GM12865 (cell line): ENCODE results near the gene ZBTB7C.

Experiments
- DNase-seq: peaks from one replicate; pipeline ENCODE4 v3.0.0; 2010; ENCODE audit warnings: low read depth
- H3K4me3 ChIP-seq: 2 replicates; pipeline ENCODE4 v1.5.1; 2011; ENCODE audit warnings: mild to moderate bottlenecking, low read depth, low read length, control low read depth
- TF ChIP-seq, protein P1 (sequence below): IDR thresholded peaks from 2 replicates; pipeline ENCODE4 v1.5.1; 2011; ENCODE audit warnings: low read length, control low read depth, low read depth, inconsistent platforms; ENCODE audit not compliant: insufficient read depth; ENCODE audit errors: missing control alignments

ZBTB7C gene

DNA sequence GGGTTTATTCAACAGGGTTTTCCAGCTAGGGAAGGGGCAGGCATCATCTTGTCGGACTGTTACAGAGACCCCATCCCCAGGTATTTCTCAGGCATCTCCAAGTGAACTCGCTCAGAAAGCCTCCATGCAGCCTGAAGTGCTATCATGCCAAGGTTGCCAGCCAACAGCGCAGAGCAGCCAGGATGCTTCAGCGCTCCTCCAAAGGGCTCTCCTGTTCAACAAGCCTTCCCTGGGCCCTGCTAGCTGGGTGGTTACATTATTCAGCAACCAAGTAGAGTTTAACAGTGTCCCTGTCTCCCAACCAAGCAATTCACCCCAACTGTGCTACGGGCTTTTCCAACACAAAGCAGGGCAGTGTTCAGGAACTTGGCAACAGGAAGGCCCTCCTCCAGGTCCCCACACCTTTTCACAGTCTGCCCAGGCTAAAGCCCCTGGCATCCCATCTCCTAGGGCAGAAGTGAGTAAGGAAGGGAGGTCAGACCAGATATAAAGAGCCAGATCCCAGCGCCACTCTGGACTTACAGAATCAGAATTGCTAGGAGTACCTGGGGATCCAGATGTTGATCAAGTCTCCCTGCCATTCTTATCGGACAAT lies 52.9 kb downstream of the ZBTB7C start:
- DNase-seq, result no peak
- no peak overlapping the region for H3K4me3 ChIP-seq
- TF ChIP-seq, protein P1, sequence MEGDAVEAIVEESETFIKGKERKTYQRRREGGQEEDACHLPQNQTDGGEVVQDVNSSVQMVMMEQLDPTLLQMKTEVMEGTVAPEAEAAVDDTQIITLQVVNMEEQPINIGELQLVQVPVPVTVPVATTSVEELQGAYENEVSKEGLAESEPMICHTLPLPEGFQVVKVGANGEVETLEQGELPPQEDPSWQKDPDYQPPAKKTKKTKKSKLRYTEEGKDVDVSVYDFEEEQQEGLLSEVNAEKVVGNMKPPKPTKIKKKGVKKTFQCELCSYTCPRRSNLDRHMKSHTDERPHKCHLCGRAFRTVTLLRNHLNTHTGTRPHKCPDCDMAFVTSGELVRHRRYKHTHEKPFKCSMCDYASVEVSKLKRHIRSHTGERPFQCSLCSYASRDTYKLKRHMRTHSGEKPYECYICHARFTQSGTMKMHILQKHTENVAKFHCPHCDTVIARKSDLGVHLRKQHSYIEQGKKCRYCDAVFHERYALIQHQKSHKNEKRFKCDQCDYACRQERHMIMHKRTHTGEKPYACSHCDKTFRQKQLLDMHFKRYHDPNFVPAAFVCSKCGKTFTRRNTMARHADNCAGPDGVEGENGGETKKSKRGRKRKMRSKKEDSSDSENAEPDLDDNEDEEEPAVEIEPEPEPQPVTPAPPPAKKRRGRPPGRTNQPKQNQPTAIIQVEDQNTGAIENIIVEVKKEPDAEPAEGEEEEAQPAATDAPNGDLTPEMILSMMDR, result no peak

DNA sequence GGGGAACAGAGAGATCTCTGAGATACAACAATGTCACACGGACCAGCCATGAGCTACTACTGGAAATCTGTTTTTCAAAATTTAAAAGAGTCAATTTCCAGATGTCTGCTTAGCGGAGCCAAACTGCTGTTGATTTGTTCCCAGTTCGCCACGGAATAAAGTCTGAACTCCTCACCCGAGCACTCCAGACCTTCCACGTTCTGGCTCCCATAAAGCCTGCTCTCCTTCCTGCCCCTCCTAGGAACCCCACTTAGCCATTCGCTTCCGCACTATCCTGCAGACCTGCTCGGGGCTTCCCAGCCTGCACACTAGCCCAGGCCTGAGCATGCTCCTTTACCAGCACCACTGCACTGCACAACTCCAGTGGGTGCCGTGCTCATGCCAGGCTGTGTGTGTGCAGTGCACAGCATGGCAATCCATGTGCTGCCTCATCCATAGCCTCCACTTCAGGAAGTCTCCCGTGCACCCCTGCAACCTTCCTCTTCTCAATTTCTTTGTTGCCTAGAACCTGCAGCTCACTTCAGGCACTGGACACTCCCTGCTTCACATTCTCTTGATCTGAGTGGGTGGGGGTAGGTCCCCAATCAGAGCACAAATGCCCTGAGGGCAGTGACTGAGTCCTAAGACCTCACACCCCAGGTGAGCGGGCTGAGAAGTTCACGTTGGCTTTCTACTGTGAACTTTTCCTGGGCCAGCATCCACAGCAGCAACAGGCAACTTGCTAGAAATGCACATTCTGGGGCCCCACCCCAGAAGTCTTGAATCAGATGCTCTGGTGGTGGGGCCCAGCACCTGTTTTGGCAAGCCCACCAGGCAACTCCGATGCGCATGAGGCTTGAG lies 53.7 kb downstream of the ZBTB7C start:
- TF ChIP-seq, protein P1, result no peak
- H3K4me3 ChIP-seq, result no peak overlapping the region
- no peak for DNase-seq

DNA sequence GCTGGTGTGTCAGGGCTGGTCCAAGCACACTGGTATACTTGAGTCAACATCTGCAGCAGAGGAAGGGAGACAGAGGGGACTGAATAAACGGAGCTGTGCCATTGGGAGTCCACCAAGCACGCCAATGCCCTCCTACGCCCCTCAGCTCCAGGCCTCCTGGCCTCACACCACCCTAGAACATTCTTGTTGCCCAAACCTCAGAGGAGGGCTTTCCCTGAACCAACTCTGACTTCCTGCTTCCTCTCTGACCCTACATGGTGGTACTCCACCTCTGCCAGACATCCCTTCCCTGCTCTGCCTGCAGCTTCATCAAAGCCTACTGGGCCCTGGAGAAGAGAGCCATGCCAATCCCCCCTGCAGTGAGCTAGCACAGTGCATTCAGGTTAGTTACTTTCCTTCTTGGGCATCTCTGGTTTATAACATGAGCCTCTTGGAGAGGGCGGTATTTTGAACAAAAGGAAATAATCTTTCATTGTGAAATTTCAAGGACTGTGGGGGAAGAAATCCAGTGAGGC lies 54.4 kb downstream of the ZBTB7C start:
- TF ChIP-seq, protein P1, result no peak
- no peak overlapping the region for H3K4me3 ChIP-seq
- no peak for DNase-seq

DNA sequence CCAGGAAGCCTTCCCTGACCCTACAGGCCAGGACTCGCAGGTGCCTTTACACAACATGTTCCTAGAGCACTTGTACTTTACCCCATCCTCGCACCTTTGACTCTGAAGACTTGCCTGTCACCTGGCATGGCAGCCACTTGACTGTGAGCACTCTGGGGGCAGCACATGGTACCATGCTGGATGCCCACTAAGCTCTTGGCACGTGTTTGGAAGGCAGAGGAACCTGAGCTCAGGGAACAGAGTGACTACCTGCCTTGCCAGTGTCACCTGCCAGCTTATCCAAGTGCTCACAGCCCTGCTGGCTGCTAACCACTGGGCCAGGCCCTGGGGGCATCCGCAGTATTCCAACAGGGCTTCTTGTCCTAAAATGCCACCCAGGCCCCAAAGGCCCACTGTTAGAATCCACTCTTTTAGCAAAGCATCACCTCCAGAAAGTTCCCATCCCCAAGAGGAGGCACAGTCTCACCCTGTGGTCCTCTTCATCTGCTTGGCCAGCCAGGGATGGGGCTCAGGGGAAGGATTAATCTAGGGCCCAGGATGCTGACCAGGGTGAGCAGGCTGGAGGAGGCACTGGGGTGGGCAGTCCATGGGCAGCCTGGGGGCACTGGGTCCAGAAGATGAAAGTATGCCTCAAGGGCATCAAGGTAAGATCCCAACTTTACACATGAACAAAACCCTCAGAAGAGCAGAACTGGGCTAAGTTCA lies 57.0 kb downstream of the ZBTB7C start:
- DNase-seq, result no peak
- TF ChIP-seq, protein P1, result no peak
- no peak overlapping the region for H3K4me3 ChIP-seq

DNA sequence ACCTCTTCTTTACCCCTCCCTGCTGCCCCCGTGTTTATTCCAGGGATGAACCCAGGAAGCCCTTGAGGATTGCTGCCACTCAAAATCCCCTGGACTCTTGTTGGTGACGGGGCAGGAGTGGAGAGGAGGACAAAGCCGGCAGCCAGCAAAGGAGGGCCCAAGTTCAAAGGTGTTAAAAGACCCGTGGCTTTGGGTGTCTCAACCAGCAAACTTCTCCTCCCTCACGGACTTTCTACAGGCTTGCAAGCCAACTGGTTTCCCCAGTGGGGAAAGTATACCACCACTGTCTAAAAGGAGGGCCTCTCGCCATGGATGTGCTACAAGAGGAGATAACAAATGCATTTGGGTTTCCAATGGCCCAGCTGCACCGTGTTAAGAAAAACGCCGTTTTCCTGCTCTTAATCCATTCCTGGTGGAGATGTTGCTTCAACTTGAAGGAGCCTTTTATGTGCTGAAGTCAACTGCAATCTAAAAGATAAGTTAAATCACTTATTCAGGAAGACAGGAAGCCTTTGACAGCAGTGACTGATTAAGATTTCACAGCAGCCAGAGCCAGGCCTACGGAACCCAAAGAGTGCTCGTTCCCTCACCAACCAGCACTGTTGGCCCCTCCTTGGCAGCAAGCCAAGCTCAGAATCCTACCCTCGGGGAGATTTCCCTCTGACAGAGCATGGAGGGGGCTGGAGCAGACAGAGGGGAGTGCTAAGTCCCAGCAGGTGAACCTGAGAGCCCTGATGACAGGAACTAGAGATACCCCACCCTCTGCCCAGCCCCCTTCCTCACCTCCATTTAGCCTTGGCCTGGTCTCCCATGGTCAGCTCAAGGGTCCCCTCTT lies 57.8 kb downstream of the ZBTB7C start:
- H3K4me3 ChIP-seq, result no peak overlapping the region
- DNase-seq, result no peak
- TF ChIP-seq, protein P1, result no peak

DNA sequence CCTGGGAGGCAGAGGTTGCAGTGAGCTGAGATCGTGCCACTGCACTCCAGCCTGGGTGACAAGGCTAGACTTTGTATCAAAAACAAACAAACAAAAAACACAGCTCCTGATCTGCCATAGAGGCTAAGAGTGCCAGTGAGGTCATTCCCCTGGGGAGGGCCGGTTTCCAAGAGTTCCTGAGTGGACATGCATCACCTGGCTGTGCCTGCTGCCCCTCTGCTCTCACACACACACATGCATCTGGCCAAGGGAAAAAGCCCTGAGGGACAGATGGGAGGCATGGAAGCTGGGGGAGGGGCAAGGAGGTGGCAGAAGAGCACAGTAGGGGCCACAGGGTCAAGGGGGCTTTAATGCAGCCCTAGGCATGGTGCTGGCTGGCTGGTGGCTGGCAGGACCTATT lies 60.4 kb downstream of the ZBTB7C start:
- TF ChIP-seq, protein P1, result no peak
- no peak for DNase-seq
- H3K4me3 ChIP-seq, result no peak overlapping the region
